ENCODE data around the gene CFAP99. TPM values are rescaled to one million over a fixed set of nuclear protein-coding genes. Genes with fewer than 3 reads are reported as not detected.
"Not testable (repeated sequence)": the region's sequence is repeated elsewhere in the genome, so short reads cannot be mapped to it uniquely, and the experiment has no call there.

The CFAP99 gene
- total RNA-seq (2014; rRNA removed; shearing (Covaris generic)): 0.42 TPM in 1 of 2 replicates, not detected in the other

GRCh38 chr4:2418650-2419571 is at the start of gene CFAP99:
Gene CFAP99 (plus strand): TSS chr4:2418955.
- peak; percentile 93 for DNase-seq (ENCODE audit: low read depth)

GRCh38 chr4:2370597-2371320 is 48.0 kb upstream of the CFAP99 start:
- DNase-seq (ENCODE audit: low read depth): no peak

GRCh38 chr4:2371765-2372487 is 46.8 kb upstream of the CFAP99 start:
- DNase-seq (ENCODE audit: low read depth): no peak

- no peak for DNase-seq (ENCODE audit: low read depth)
Measured at GRCh38 chr4:2372488-2373030, 46.2 kb upstream of the CFAP99 start.

GRCh38 chr4:2373532-2373931 is 45.2 kb upstream of the CFAP99 start:
- no peak for DNase-seq (ENCODE audit: low read depth)

- DNase-seq (ENCODE audit: low read depth): no peak
Measured at GRCh38 chr4:2375427-2375826, 43.3 kb upstream of the CFAP99 start.

GRCh38 chr4:2377241-2377640 is 41.5 kb upstream of the CFAP99 start:
- no peak for DNase-seq (ENCODE audit: low read depth)

GRCh38 chr4:2378401-2378800 is 40.4 kb upstream of the CFAP99 start:
- DNase-seq (ENCODE audit: low read depth): no peak

GRCh38 chr4:2378898-2379297 is 39.9 kb upstream of the CFAP99 start:
- no peak for DNase-seq (ENCODE audit: low read depth)

GRCh38 chr4:2380589-2380988 is 38.2 kb upstream of the CFAP99 start:
- DNase-seq (ENCODE audit: low read depth): not testable (repeated sequence)

GRCh38 chr4:2382769-2383202 is 36.0 kb upstream of the CFAP99 start:
- DNase-seq (ENCODE audit: low read depth): not testable (repeated sequence)

GRCh38 chr4:2383220-2383631 is 35.5 kb upstream of the CFAP99 start:
- not testable (repeated sequence) for DNase-seq (ENCODE audit: low read depth)

- no peak for DNase-seq (ENCODE audit: low read depth)
Measured at GRCh38 chr4:2383760-2384159, 35.0 kb upstream of the CFAP99 start.

GRCh38 chr4:2384245-2384644 is 34.5 kb upstream of the CFAP99 start:
- DNase-seq (ENCODE audit: low read depth): no peak

GRCh38 chr4:2385516-2385915 is 33.2 kb upstream of the CFAP99 start:
- DNase-seq (ENCODE audit: low read depth): no peak

- DNase-seq (ENCODE audit: low read depth): no peak
Measured at GRCh38 chr4:2386717-2387116, 32.0 kb upstream of the CFAP99 start.

GRCh38 chr4:2387218-2387617 is 31.5 kb upstream of the CFAP99 start:
- DNase-seq (ENCODE audit: low read depth): no peak

GRCh38 chr4:2387829-2388228 is 30.9 kb upstream of the CFAP99 start:
- DNase-seq (ENCODE audit: low read depth): no peak

GRCh38 chr4:2388429-2389182 is 30.1 kb upstream of the CFAP99 start:
- DNase-seq (ENCODE audit: low read depth): no peak

- no peak for DNase-seq (ENCODE audit: low read depth)
Measured at GRCh38 chr4:2389691-2390090, 29.1 kb upstream of the CFAP99 start.

- DNase-seq (ENCODE audit: low read depth): peak; percentile 15
Measured at GRCh38 chr4:2390146-2390545, 28.6 kb upstream of the CFAP99 start.
